Activated CD4-positive, alpha-beta T cell treated with anti-CD3 and anti-CD28 coated beads, Interleukin-2, amount 10 ng/mL, durations not matched to agents 7 days and 5 days (primary cell): Measurements from ENCODE around the gene MACROH2A1. TPM values are rescaled to one million over a fixed set of nuclear protein-coding genes. Genes with fewer than 3 reads are reported as not detected.
A peak's percentile ranks its signal among the peaks of the same experiment; 100 is the strongest.

ENCODE experiments used
- CTCF ChIA-PET: fragments of 350-600 bp; sonication (Branson Sonifier 250); formaldehyde crosslinking; loops from one replicate; lab custom pipeline; 2021; ENCODE audit warnings: antibody characterized with exemption; lab: Charles Lee
- POLR2A ChIA-PET: fragments of 350-600 bp; sonication (Branson Sonifier 250); formaldehyde crosslinking; loops from one replicate; lab custom pipeline; 2021; ENCODE audit warnings: antibody characterized with exemption; lab: Charles Lee
- DNase-seq: peaks from one replicate; pipeline ENCODE4 v3.0.0-alpha.2; 2020
- H3K27ac Mint-ChIP-seq: one replicate; pipeline ENCODE4 v1.8.0; 2021; ENCODE audit warnings: mild to moderate bottlenecking, moderate library complexity, mixed read lengths
- H3K27me3 Mint-ChIP-seq: one replicate; pipeline ENCODE4 v1.8.0; 2021; ENCODE audit warnings: mixed read lengths
- H3K36me3 Mint-ChIP-seq: one replicate; pipeline ENCODE4 v1.8.0; 2021; ENCODE audit warnings: low read depth, mixed read lengths
- H3K4me1 Mint-ChIP-seq: one replicate; pipeline ENCODE4 v1.8.0; 2021; ENCODE audit warnings: mixed read lengths
- H3K4me3 Mint-ChIP-seq: one replicate; pipeline ENCODE4 v1.8.0; 2021; ENCODE audit warnings: mild to moderate bottlenecking, moderate library complexity, mixed read lengths
- H3K9me3 Mint-ChIP-seq: one replicate; pipeline ENCODE4 v1.8.0; 2021; ENCODE audit warnings: mixed read lengths
- total RNA-seq, 2 experiments: library from RNA; stranded (reverse); gene quantifications; one replicate each; pipeline ENCODE4 v1.2.3, GENCODE V29; 2021

Gene MACROH2A1
- total RNA-seq, 2 experiments from 2014 or later: 287 to 297 TPM

GRCh38 chr5:135400866-135401265 lies 1.8 kb upstream of the MACROH2A1 start:
- H3K9me3 Mint-ChIP-seq: peaks cover 6% of the 10 kb centered on the region
- peaks cover 15% of the 10 kb centered on the region for H3K27me3 Mint-ChIP-seq
- H3K4me3 Mint-ChIP-seq: peak overlapping the region; percentile 8
- no peak for DNase-seq
- ChIA-PET CTCF (interaction anchor here (0.6 to 1.3 kb wide), 2 partner anchors 9 to 790 kb away, joined by 3 read pairs; no protein-coding TSS in a partner anchor), POLR2A (interaction anchor here (0.5 kb wide), 1 partner anchor 26 kb away, joined by 3 read pairs; no protein-coding TSS in a partner anchor)
- peaks cover 12% of the 10 kb centered on the region for H3K36me3 Mint-ChIP-seq
- no peak overlapping the region for H3K27ac Mint-ChIP-seq
- peaks cover 35% of the 10 kb centered on the region for H3K4me1 Mint-ChIP-seq

GRCh38 chr5:135399794-135400542 lies 937 bp upstream of the MACROH2A1 start:
- peaks cover 3% of the 10 kb centered on the region for H3K9me3 Mint-ChIP-seq
- peak overlapping the region; percentile 89 for H3K4me3 Mint-ChIP-seq
- H3K27ac Mint-ChIP-seq: peak overlapping the region; percentile 97
- no peak for DNase-seq
- peaks cover 44% of the 10 kb centered on the region for H3K4me1 Mint-ChIP-seq
- POLR2A ChIA-PET: no interaction called here
- H3K27me3 Mint-ChIP-seq: peaks cover 11% of the 10 kb centered on the region
- H3K36me3 Mint-ChIP-seq: peaks cover 12% of the 10 kb centered on the region
- CTCF ChIA-PET: interaction anchor here (1.3 to 1.7 kb wide), 2 partner anchors 8 to 26 kb away, joined by 3 to 5 read pairs; no protein-coding TSS in a partner anchor

- peaks cover 21% of the 10 kb centered on the region for H3K36me3 Mint-ChIP-seq
- POLR2A ChIA-PET: no interaction called here
- H3K27ac Mint-ChIP-seq: peak overlapping the region; percentile 96
- CTCF ChIA-PET: interaction anchor here (1.7 kb wide), 1 partner anchor 28 kb away, joined by 5 read pairs; no protein-coding TSS in a partner anchor
- peaks cover 10% of the 10 kb centered on the region for H3K27me3 Mint-ChIP-seq
- peaks cover 60% of the 10 kb centered on the region for H3K4me1 Mint-ChIP-seq
- peak overlapping the region; percentile 89 for H3K4me3 Mint-ChIP-seq
- H3K9me3 Mint-ChIP-seq: no peaks in the 10 kb centered on the region
- DNase-seq: peak; percentile 60
These were observed 724 bp downstream of the MACROH2A1 start for GRCh38 chr5:135398160-135398854.

- Mint-ChIP-seq H3K4me1 (peaks cover 72% of the 10 kb centered on the region), H3K9me3 (no peaks in the 10 kb centered on the region), H3K4me3 (peak overlapping the region; percentile 89), H3K27ac (no peak overlapping the region), H3K36me3 (peaks cover 33% of the 10 kb centered on the region), H3K27me3 (peaks cover 10% of the 10 kb centered on the region)
- CTCF ChIA-PET: no interaction called here
- DNase-seq: no peak
- POLR2A ChIA-PET: interaction anchor here (0.6 kb wide), 1 partner anchor 28 kb away, joined by 3 read pairs; no protein-coding TSS in a partner anchor
These were observed 1.9 kb downstream of the MACROH2A1 start for GRCh38 chr5:135397084-135397483.

- no peak overlapping the region for H3K4me3 Mint-ChIP-seq
- ChIA-PET CTCF (no interaction called here), POLR2A (no interaction called here)
- no peaks in the 10 kb centered on the region for H3K9me3 Mint-ChIP-seq
- peaks cover 39% of the 10 kb centered on the region for H3K36me3 Mint-ChIP-seq
- DNase-seq: no peak
- H3K4me1 Mint-ChIP-seq: peaks cover 77% of the 10 kb centered on the region
- H3K27me3 Mint-ChIP-seq: peaks cover 9% of the 10 kb centered on the region
- H3K27ac Mint-ChIP-seq: no peak overlapping the region
These were observed 2.5 kb downstream of the MACROH2A1 start for GRCh38 chr5:135396459-135397055.

- Mint-ChIP-seq H3K36me3 (peaks cover 41% of the 10 kb centered on the region), H3K9me3 (no peaks in the 10 kb centered on the region), H3K27ac (no peak overlapping the region), H3K4me1 (peaks cover 78% of the 10 kb centered on the region), H3K27me3 (peaks cover 5% of the 10 kb centered on the region), H3K4me3 (no peak overlapping the region)
- ChIA-PET POLR2A (no interaction called here), CTCF (interaction anchor here (3.7 kb wide), 1 partner anchor 19 kb away, joined by 12 read pairs; no protein-coding TSS in a partner anchor)
- DNase-seq: no peak
These were observed 3.2 kb downstream of the MACROH2A1 start for GRCh38 chr5:135395866-135396265.

- H3K27me3 Mint-ChIP-seq: peaks cover 4% of the 10 kb centered on the region
- H3K9me3 Mint-ChIP-seq: no peaks in the 10 kb centered on the region
- H3K27ac Mint-ChIP-seq: no peak overlapping the region
- peaks cover 78% of the 10 kb centered on the region for H3K4me1 Mint-ChIP-seq
- DNase-seq: no peak
- no peak overlapping the region for H3K4me3 Mint-ChIP-seq
- POLR2A ChIA-PET: interaction anchor here (0.6 kb wide), 1 partner anchor 1172 kb away, joined by 3 read pairs; no protein-coding TSS in a partner anchor
- CTCF ChIA-PET: interaction anchor here (1.3 to 3.7 kb wide), 2 partner anchors 10 to 19 kb away, joined by 4 to 12 read pairs; no protein-coding TSS in a partner anchor
- H3K36me3 Mint-ChIP-seq: peaks cover 41% of the 10 kb centered on the region
These were observed 3.6 kb downstream of the MACROH2A1 start for GRCh38 chr5:135395451-135395850.

- DNase-seq: no peak
- Mint-ChIP-seq H3K27ac (no peak overlapping the region), H3K9me3 (no peaks in the 10 kb centered on the region), H3K27me3 (no peaks in the 10 kb centered on the region), H3K4me3 (no peak overlapping the region), H3K36me3 (peaks cover 45% of the 10 kb centered on the region), H3K4me1 (peaks cover 75% of the 10 kb centered on the region)
- ChIA-PET CTCF (interaction anchor here (1.2 to 3.7 kb wide), 4 partner anchors 9 to 20 kb away, joined by 3 to 12 read pairs (median 4); no protein-coding TSS in a partner anchor), POLR2A (no interaction called here)
These were observed 4.9 kb downstream of the MACROH2A1 start for GRCh38 chr5:135394095-135394494.

GRCh38 chr5:135393691-135394090 lies 5.3 kb downstream of the MACROH2A1 start:
- peaks cover 47% of the 10 kb centered on the region for H3K36me3 Mint-ChIP-seq

GRCh38 chr5:135393229-135393628 lies 5.8 kb downstream of the MACROH2A1 start:
- POLR2A ChIA-PET: no interaction called here
- Mint-ChIP-seq H3K9me3 (no peaks in the 10 kb centered on the region), H3K36me3 (peaks cover 50% of the 10 kb centered on the region), H3K27ac (no peak overlapping the region), H3K27me3 (no peaks in the 10 kb centered on the region), H3K4me1 (peaks cover 80% of the 10 kb centered on the region), H3K4me3 (no peak overlapping the region)
- CTCF ChIA-PET: interaction anchor here (3.7 kb wide), 1 partner anchor 16 kb away, joined by 12 read pairs; no protein-coding TSS in a partner anchor
- DNase-seq: no peak

More at GRCh38 chr5:135393691-135394090, 5.3 kb downstream of the MACROH2A1 start:
- no peak overlapping the region for H3K4me3 Mint-ChIP-seq
- no peak for DNase-seq
- POLR2A ChIA-PET: no interaction called here
- H3K27me3 Mint-ChIP-seq: no peaks in the 10 kb centered on the region
- CTCF ChIA-PET: interaction anchor here (1.2 to 3.7 kb wide), 3 partner anchors 10 to 20 kb away, joined by 3 to 12 read pairs (median 4); no protein-coding TSS in a partner anchor
- no peak overlapping the region for H3K27ac Mint-ChIP-seq
- H3K4me1 Mint-ChIP-seq: peaks cover 75% of the 10 kb centered on the region
- H3K9me3 Mint-ChIP-seq: no peaks in the 10 kb centered on the region

GRCh38 chr5:135392256-135392655 lies 6.8 kb downstream of the MACROH2A1 start:
- Mint-ChIP-seq H3K27ac (peak overlapping the region; percentile 70), H3K4me1 (peaks cover 80% of the 10 kb centered on the region), H3K4me3 (no peak overlapping the region), H3K9me3 (no peaks in the 10 kb centered on the region), H3K36me3 (peaks cover 51% of the 10 kb centered on the region), H3K27me3 (no peaks in the 10 kb centered on the region)
- DNase-seq: no peak
- POLR2A ChIA-PET: no interaction called here
- CTCF ChIA-PET: interaction anchor here (0.8 to 3.7 kb wide), 6 partner anchors 9 to 46 kb away, joined by 3 to 12 read pairs (median 3); no protein-coding TSS in a partner anchor

- Mint-ChIP-seq H3K27ac (peak overlapping the region; percentile 70), H3K36me3 (peaks cover 51% of the 10 kb centered on the region), H3K9me3 (no peaks in the 10 kb centered on the region), H3K4me3 (no peak overlapping the region), H3K4me1 (peaks cover 80% of the 10 kb centered on the region), H3K27me3 (no peaks in the 10 kb centered on the region)
- no peak for DNase-seq
- ChIA-PET CTCF (interaction anchor here (0.8 to 1.4 kb wide), 6 partner anchors 9 to 45 kb away, joined by 3 read pairs; no protein-coding TSS in a partner anchor), POLR2A (no interaction called here)
These were observed 7.2 kb downstream of the MACROH2A1 start for GRCh38 chr5:135391869-135392255.
